ENCODE results near the gene KREMEN1.
A peak's percentile ranks its signal among the peaks of the same experiment; 100 is the strongest.

The KREMEN1 gene

DNA sequence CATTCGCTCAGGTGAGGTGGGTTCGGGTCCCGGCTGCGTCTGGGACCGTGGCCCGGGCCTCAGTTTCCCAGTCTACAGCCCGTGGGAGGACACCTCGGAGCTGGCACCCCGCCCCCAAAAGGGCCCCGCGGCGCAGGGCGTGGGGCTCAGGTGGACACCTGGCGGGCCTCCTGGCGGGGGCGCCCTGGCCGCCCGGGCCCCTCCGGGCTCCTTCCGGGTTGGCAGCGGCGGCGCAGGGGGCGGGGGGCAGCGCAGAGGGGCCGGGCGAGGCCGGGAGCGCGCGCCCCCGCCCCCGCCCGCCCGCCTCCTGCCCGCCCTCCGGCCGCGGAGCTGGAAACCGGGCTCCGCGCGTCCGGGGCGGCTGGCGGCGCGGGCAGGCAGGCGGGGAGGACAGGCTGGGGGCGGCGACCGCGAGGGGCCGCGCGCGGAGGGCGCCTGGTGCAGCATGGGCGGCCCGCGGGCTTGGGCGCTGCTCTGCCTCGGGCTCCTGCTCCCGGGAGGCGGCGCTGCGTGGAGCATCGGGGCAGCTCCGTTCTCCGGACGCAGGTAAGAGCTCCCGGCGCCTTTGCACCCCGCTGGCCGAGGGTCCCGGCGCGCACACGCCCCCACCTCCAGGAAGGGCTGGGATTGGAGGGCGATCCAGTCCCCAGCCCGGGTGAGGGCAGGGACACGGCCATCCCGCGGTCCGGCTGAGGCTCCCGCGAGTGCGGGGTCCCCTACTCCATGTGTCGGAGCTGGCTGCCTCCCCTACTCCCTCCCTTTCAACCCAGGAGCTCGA lies 132.9 kb downstream of the KREMEN1 start, which contains the start of gene EMID1:
EMID1 (plus strand) TSS at position 303 of the 778 bp plus-strand sequence; CDS start at position 446, 143 bp downstream.
- peak; percentile 9 to 36 for DNase-seq (ENCODE audit: low read depth in 2 of 2)
- peak within 1 kb of the TSS; percentile 41 to 46 for H3K4me3 ChIP-seq (replicated peaks in 1 of 2; ENCODE audit: low read depth in 2 of 2, low read length in 2 of 2)
- TF ChIP-seq, protein P1, sequence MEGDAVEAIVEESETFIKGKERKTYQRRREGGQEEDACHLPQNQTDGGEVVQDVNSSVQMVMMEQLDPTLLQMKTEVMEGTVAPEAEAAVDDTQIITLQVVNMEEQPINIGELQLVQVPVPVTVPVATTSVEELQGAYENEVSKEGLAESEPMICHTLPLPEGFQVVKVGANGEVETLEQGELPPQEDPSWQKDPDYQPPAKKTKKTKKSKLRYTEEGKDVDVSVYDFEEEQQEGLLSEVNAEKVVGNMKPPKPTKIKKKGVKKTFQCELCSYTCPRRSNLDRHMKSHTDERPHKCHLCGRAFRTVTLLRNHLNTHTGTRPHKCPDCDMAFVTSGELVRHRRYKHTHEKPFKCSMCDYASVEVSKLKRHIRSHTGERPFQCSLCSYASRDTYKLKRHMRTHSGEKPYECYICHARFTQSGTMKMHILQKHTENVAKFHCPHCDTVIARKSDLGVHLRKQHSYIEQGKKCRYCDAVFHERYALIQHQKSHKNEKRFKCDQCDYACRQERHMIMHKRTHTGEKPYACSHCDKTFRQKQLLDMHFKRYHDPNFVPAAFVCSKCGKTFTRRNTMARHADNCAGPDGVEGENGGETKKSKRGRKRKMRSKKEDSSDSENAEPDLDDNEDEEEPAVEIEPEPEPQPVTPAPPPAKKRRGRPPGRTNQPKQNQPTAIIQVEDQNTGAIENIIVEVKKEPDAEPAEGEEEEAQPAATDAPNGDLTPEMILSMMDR (IDR thresholded peaks at IDR 0.05; ENCODE audit: low read depth, low read length), result peak; percentile 21

DNA sequence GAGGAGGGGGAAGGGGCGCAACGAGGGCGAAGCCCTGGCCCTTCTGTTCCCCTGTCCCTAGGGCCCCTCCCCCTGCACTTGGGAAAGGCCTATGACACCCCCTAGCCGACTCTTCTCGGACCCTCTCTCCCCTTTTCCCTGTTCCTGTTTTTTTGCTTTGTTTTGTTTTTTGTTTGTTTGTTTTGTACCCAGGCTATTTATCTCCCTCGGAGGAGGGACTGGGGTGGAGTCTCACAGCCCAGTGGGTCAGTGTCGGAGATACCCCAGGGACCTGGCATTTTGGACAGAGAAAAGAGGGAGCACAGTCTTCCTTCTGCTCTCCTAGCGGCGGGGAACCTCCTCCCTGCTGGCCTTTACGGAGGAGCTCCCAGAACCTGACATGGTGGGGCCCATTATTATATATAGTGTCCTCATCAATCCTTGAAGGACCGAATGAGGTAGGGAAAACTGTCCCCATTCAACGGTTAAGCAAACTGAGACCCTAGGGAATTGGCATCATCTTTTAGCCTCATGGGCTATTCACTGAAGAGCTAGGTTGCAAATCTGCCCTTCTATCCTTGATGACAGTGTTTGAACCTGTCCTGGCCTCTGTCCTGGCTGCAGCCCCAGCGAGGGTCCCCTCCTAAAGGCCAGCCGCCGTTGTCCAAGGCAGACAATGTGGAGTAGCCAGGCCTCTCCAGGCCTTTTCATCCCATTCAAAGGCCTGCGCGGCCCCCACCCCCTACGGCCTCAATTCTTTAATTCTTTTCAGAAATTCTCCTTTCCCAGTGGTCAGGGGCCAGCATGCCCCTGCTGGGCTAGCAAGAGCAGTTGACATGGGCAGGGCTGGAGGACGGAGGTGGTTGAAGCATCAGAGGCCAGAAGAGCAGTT lies 133.8 kb downstream of the KREMEN1 start:
- TF ChIP-seq, protein P1 (IDR thresholded peaks at IDR 0.05; ENCODE audit: low read depth, low read length), result no peak
- H3K4me3 ChIP-seq (replicated peaks in 1 of 2; ENCODE audit: low read depth in 2 of 2, low read length in 2 of 2), result peak overlapping the region; percentile 41 to 46
- no peak for DNase-seq (ENCODE audit: low read depth in 2 of 2)

DNA sequence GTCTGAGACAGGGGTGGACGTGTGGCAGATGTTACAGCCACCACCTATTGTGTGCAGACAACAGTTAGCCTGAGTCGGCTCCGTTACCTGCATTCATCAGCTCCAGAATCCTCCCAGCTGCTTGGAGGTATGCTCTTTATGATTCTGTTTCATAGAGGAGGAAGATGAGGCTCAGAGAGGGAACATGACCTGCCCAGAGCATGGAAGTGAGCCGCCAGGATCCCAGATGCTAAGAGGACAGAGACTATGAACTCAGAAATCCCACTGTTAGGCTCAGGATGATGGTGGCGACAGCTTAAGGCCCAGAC lies 134.4 kb downstream of the KREMEN1 start:
- H3K4me3 ChIP-seq (replicated peaks in 1 of 2; ENCODE audit: low read depth in 2 of 2, low read length in 2 of 2), result no peak overlapping the region
- TF ChIP-seq, protein P1 (IDR thresholded peaks at IDR 0.05; ENCODE audit: low read depth, low read length), result no peak
- DNase-seq (ENCODE audit: low read depth in 2 of 2), result no peak

DNA sequence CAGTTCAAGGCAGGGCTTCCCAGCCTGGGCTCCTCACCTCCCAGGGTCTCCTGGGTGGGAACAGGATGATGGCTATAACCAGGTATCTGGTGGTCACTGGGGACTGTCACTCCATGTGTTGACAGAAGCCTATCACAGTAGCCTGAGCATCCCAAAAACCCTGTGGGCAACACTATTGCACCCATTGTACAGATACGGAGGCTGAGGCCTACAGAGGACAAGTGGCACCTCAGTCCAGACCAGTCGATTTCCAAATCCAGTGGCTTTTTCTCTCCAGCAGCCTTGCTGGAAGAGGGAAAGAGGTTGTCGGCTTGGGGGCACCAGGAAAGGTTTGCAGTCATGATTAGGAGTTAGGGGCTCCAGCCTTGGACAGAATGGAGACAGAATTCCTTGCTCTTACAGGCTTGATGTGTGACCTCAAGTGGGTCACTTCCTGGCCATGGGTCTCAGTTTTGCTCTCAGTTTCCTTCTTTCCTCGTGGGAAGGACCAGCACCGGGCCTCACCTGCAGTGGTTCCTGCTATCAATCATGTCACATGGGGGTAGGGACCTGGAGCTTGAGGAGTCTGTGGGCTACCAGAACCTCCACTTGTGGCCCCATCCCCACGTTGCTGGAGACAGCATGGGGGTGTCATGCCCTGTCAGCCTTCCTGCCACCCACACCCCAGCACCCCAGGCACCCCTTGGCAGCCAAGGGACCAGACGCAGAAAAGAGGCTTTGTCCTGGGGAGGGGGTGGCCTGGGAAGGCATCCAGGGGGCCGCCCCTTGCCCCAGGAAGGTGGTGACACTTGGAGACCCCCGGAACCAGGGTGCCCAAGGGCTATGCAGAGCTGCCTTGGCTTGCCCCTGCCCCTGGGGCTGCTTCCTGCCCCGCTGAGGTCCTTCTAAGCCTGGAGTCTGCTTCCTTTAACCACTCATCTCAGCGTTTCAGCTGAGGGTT lies 135.0 kb downstream of the KREMEN1 start:
- TF ChIP-seq, protein P1 (IDR thresholded peaks at IDR 0.05; ENCODE audit: low read depth, low read length), result no peak
- no peak for DNase-seq (ENCODE audit: low read depth in 2 of 2)
- no peak overlapping the region for H3K4me3 ChIP-seq (replicated peaks in 1 of 2; ENCODE audit: low read depth in 2 of 2, low read length in 2 of 2)

DNA sequence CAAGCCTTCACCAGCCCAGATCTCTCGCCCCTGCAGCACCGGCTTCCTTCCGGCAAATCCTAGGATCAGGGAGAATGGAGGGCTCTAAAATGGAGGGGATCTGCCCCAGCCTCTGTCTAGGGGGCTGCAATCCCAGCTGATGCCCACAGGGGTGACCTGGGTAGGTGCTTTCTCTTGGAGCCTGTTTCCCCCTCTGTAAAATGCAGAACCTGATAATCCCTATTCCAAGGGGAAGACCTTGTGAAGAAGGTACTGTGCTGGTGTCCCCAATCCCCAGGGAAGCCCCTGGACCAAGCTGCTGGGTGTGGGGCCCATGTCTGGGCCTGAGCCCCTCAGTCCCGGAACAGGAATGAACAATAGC lies 135.6 kb downstream of the KREMEN1 start:
- TF ChIP-seq, protein P1 (IDR thresholded peaks at IDR 0.05; ENCODE audit: low read depth, low read length), result no peak
- DNase-seq (ENCODE audit: low read depth in 2 of 2), result no peak
- H3K4me3 ChIP-seq (replicated peaks in 1 of 2; ENCODE audit: low read depth in 2 of 2, low read length in 2 of 2), result no peak overlapping the region

DNA sequence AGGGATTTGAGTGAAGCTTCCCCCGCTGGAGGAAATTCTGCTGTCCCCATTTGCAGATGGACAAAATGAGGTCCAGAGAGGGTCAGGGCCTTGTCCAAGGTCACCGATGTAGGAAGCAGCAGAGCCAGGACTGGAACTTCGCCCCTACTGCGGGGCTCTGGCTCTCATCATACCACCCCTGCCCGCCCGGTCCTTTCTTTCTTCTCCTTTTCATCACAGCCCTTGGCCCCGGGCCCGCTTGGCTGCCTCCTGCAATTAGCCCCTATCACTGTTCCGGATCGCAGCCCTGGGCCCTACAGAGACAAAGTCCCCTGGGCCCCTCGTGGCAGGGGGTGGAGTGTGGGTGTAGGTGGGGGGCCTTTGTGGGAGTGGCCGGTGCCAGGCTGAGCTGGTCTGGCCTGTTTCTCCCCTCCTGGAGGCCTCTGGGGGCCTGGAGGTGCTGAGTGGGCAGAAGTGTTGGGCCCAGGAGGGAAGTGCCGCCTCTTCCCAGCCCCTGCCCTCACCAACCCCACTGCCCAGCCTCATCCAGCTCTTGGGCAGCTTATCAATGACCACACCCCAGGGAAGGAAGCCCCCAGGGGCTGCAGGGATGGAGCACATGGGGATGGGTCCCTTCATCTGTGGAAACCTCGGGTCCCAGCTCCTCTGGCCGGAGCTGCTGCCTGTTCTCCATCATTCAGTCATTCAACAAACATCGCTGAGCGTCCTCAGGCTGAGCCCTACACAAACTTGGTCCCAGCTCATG lies 136.2 kb downstream of the KREMEN1 start:
- TF ChIP-seq, protein P1 (IDR thresholded peaks at IDR 0.05; ENCODE audit: low read depth, low read length), result no peak
- H3K4me3 ChIP-seq (replicated peaks in 1 of 2; ENCODE audit: low read depth in 2 of 2, low read length in 2 of 2), result no peak overlapping the region
- DNase-seq (ENCODE audit: low read depth in 2 of 2), result no peak
